HG03521 (cell line): ENCODE measurements around the gene TUBGCP6.

ENCODE experiments used
- ATAC-seq: cut with Tn5 transposase; IDR thresholded peaks from one replicate; pipeline ENCODE4 v1.9.1; 2021; ENCODE audit warnings: mild to moderate bottlenecking, moderate library complexity; ENCODE audit not compliant: unreplicated experiment

The TUBGCP6 gene

DNA sequence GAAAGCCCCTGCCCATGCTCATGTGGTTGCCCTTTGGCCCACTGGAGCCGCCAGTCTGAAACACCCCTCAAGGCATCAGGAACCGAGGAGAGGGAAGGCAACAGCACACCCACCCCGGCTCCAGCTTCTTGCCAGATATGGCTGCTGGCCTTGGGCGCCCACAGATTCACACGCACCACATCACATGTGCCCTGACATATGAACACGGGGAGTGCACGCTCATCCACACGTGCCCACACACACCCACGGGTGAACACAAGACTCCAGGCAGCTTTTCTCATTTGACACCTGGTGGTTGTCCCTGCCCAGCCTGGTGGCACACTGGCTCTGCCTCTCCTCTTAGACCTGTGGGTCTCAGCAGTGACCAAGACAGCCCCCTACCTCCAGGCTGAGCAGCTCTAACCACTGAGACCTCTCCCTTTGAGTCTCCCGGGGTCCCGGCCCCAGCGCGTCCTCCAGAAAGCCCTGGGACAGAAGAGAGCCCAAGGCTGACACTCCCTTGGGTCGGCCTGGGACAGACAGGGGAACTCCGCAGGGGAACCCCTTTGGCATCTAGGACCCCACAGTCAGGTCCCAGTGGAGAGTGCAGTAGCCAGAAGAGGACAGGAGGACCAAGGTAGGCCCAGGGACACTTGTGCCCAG lies 19.4 kb upstream of the TUBGCP6 start:
- no peak for ATAC-seq

- no peak for ATAC-seq
These were observed 18.3 kb upstream of the TUBGCP6 start for GRCh38 chr22:50262973-50263617.

DNA sequence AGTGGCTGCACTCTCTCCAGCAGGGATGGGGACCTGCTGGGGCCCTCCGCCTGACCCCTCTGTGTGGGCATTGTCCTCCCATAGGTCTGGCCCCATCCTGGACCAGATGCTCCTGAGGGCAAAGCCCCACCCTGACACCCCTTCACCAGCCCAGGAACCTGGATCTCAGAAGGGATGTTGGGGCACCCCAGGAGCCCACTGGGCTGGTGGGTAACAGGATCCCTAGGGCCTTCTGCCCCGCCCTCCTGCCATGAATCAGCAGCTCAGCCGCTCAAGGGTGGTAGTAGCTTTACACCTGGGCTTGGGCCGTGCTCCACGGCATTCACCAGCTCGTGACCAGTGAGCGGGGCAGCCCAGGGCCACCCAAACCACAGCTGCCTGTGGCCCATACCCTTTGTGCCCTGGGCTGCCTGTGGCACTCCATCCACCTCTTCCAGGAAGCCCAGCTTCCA lies 17.7 kb upstream of the TUBGCP6 start:
- ATAC-seq = no peak

GRCh38 chr22:50261615-50262459 lies 17.0 kb upstream of the TUBGCP6 start, which contains the start of gene MAPK12:
Gene MAPK12, minus strand, starts transcription at chr22:50261683. Its CDS starts 174 bp downstream, at chr22:50261509.
- peak; percentile 31 for ATAC-seq

- ATAC-seq = peak; percentile 42
These were observed 16.2 kb upstream of the TUBGCP6 start for GRCh38 chr22:50260801-50261614.

DNA sequence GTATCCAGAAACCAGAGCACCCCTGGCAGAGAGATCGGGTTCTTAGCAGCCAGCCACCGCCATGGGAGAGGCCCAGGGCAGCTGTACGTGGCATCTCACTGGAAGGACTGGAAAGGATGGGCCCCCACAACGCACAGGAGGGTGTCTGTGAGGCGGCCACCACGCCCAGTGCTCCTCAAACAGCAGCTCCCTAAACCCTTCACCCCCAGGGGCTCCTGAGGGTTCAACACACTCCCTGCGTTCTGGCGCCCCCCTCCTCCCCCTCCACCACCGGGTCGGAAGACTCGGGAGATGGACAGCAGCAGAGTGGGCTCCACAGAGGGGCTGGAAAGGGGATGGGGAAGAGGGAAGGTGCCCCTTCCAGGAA lies 15.6 kb upstream of the TUBGCP6 start:
- no peak for ATAC-seq

- ATAC-seq = no peak
These were observed 14.5 kb upstream of the TUBGCP6 start for GRCh38 chr22:50259302-50259701.

- ATAC-seq = no peak
These were observed 13.8 kb upstream of the TUBGCP6 start for GRCh38 chr22:50258361-50259292.

DNA sequence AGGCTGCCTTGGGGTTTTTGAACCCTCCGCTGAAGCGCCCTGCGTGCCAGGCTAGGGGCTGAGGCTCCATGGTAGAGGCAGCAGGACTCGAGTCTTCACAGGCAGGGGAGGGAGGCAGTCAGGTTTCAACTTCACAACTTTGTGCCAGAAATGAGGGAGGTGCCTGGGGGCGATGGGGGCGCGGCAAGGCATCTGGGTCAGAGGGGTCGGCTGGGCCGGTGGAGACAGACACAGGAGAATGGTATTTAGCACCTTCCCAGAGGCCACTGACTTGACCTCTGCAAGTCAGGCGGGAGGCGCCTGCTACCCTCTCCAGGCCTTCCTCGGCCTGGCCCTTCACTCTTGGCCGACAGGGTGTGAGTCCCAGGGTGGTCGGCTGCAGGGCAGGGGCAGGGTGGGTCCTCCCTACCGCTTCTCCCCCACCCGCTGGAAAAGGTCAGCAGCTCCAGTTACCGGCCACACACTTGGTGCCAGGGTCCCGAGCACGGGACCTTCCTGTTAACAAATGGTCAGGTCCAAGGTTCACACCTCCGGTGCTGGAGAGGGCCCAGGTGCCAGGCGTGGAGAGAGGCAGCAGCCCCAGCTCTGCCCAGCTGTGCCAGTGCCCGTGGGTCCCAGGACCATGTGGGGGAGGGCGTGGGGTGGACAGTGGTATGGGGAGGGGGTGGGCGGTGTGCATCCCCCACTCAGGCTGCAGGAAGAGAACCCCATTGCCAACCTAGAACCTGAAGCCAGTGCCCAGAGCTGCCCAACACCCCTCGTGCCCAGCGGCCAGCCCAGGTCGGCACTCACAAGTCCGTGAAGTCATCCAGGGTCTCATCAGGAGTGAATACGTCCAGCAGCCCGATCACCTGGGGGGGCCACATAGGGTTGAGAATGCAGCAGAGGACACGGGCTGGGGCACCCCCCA lies 12.9 kb upstream of the TUBGCP6 start:
- no peak for ATAC-seq

DNA sequence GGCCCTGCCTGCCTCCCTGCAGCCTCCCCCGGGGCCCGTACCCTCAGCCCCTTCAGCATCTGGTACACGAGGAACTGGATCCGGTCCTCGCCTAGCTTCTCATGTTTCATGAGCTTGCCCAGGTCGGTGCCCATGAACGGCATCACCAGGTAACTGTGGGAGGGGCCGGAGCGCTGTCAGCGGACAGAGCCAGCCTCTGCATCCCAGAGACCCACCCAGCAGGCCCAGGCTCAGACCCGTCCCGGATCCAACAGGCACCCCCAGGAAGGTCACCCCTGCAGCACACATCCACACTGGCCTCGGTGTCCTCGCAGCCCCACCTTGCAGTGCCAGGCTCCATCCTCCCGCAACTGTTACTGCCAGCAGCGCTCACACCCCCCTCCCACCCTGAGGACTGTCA lies 12.2 kb upstream of the TUBGCP6 start:
- ATAC-seq = no peak

DNA sequence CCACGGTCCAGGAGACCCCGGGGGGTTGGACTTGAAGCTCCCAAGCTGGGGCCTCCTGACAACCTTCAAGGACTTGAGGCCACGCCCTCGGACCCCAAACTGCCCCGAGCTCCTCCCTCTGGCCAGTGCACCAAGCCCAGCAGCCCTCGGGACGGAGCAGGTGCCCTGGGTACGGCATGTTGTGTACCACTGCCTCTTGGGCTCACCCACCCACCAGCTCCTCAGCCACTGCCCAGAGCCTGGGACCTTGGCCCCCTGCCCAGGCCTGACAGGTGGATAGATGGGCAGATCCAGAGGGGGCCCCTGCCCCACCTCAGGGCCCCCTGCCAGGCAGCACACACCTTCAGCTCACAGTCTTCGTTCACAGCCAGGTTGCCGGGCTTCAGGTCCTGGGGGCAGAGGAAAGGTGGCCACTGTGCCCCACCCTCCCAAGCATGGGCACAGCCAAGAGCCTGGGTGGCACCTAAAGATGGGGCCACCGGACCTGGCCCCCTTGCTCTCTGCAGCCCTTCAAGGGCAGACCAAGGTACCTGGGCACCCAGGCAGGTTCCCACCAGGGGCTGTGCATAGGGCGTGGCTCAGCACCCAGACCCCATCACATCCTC lies 11.5 kb upstream of the TUBGCP6 start:
- ATAC-seq = no peak

DNA sequence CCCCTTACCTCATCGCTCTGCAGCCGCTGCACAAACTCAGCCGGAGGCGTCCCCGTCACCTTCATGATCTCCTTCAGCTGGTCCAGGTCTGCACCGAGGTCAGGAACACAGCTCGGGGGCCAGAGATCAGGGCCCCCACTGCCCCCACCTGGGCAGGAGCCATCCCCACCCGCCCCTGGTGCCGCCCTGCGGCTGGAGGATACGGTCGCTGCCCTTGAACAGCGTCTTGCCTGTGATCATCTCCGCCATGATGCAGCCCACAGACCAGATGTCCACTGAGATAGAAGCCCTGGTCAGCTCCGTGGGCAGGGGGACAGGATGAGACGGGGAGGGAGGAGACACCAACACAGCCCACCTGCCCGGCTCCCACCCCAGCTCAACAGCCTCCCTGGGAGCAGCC lies 10.8 kb upstream of the TUBGCP6 start:
- no peak for ATAC-seq

DNA sequence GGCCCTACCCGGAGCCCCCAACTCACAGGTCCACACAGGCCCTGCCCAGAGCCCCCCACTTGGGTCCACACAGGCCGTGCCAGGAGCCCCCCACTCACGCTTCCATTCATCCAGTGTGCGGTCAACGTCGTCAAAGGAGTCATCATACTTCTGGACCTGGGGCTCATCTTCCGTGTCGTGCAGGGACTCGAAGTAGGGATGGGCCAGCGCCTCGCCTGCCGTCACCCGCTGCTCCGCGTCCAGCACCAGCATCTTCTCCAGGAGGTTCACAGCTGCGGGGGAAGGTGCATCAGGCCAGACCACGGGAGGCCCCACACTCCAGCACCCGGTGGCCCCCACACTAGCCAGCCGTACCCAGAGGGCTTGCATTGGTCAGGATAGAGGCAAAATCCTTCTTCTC lies 10.3 kb upstream of the TUBGCP6 start:
- ATAC-seq = no peak

DNA sequence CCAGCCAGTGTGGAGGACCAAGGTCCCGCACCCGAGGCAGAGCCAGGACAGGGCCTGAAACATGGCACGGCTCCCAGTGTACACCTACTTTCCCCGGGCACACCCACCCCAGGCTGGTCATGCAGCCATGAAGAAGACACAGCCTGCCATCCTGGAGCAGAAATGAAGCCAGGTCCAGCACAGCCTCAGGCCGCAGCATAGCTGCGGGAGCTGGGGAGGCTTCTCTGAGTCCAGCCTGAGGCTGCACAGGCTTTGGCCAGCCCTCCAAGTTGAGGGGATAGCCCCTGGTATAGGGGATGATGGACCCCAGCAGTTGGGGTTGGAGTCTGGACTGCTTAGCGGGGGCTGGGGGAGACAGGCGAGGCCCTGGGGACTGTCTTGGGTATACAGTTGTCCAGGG lies 9.1 kb upstream of the TUBGCP6 start:
- no peak for ATAC-seq

- ATAC-seq = no peak
These were observed 8.5 kb upstream of the TUBGCP6 start for GRCh38 chr22:50253046-50253915.

GRCh38 chr22:50252082-50253045 lies 7.5 kb upstream of the TUBGCP6 start:
- no peak for ATAC-seq
